HG02610 (cell line): ENCODE results near the gene OSBPL7.
A peak's percentile ranks its signal among the peaks of the same experiment; 100 is the strongest.

Source experiments
- ATAC-seq: cut with Tn5 transposase; IDR thresholded peaks from one replicate; pipeline ENCODE4 v1.9.1; 2021; ENCODE audit warnings: mild to moderate bottlenecking, moderate library complexity; ENCODE audit not compliant: unreplicated experiment

The OSBPL7 gene

DNA sequence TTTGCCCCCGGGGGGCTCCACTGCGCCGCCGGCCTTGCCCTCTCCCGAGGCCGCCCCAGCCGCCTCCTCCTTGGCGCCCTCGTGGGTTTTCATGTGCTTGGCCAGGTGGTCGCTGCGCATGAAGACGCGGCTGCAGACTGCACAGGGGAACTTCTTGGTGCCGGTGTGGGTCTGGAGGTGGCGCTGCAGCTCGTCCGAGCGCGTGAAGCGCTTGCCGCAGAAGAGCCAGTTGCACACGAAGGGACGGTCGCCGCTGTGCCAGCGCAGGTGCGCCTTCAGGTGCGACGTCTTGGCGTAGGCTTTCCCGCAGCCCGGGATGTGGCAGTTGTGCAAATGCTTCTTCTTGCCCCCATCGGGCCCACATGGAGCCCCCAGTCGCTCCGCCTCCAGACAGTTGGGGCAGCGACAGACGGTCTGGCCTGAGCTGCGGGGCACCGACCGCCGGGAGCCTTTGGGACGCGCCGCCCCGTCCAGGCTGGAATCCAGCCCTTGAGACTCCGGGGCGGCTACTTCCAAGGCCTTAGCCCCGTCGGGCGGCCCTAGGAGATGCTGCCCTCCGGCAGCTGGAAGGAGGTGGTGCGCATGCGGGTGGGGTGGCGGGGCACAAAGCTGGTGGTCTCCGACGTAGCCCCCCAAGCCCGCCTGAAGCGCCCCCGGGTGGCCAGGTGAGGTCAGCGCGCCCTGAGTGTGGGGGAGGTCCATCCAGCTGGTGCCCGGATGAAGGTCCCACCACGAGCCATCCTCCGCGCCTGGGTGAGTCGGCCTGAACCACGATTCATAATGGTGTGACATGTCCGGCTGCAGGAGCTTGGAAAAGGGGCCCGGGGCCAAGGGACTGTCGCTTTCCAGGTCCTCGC is 26.0 kb upstream of the OSBPL7 start:
- ATAC-seq: no peak

DNA sequence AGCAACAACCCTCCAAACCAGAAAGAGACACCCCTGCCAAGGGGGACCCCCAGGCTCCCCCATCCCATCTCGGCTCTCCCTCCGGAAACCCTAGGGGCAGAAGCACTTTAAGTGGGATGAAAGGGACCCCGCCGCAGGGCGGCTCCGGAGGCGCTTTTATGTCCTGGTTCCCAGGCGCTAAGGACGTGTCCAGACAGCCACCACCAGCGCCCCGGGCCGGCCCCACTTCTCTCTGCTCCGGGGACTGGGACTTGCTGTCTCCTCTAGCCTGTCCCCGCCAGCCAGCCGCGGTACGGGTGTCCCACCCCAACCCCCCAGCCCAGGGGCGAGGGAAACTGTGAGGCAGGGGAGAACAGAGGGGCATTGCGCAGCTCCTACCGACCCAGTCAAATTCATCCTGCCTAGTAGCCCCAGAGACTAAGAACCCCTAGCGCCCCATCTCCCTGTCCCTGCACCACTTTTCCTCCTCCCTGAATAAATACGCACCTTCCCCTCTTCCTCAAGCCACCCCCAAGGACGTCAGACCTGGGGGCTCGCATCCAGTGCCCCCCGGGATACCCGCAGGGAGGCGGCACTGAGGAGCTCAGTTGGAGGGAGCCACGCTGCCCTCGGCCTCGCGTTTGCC is 25.2 kb upstream of the OSBPL7 start:
- ATAC-seq: no peak

DNA sequence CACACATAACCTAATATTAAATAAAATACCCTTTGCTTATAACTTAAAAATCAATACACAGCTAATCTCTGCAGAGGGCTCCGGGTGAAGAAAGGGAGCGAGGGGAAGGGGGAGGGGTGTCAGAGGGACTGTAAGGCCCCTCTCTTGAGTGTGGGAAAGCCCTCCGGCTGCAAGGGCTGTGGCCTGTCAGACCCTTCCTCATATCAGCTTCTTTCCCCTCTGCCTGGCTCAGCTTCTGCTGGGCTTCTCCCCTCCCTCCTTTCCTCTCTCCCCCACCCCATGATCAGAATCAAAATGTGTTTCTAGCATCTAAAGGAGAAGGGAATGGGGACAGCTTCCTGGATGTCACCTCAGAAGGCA is 24.1 kb upstream of the OSBPL7 start:
- no peak for ATAC-seq

DNA sequence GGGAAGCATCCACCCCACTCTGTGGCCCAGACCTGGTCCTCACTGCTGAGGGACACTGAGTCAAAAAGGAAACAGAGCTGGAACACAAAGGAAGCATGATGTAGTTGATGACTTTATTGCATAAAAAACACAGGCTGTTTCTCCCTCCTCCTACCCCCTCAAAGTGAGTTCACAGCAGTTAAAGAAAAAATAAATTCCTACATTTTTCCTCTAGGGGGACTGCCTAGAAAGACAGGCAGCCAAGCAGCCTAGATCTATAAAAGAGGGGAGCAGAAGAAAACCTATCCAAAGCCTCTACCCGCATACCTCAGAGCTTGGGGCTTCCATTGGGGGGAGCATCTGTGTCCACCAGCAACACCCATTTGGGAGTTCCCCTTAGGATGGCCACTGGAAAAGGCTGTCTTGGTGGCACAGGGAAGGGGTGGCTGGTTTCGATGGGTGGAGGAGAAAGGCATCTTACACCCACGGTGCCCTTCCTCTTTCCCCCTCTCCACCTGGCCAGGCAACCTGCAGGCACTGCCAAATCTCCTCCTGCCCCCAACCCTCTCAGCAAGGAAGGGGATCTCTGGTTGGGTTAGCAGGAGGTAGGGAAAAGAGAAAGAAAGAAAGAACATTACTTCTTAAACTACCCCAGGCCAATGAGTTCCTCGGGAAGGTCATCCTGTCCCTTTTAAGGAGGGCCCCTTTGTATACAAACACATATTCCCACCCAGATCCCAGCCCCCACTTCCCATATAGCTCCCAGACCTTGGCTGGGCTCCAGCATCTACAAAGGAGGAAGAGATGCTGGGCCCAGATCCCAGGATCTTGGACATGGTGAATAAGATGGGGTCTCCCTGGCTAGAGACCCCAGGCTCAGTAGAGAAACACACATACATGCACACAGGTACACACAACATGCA is 23.5 kb upstream of the OSBPL7 start:
- ATAC-seq: no peak

DNA sequence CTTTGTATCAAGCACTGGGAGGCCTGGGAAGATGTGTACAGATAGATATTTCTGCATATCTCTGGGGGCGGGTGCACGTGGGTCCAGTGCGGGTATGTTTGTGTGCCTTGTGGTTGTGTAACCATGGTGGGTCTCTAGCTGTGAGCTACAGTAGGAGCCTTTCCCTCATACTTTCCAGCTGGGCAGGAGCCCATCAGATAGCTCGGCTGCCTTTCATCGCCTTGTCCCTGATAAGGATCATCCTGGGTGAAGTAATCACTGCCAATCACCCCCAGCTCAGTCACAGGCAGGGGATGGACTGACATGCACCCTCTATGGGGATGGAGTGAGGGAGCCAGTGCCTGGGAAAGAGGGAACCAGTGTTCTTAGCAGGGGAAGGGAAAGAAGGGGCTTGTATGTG is 22.6 kb upstream of the OSBPL7 start:
- ATAC-seq: no peak

DNA sequence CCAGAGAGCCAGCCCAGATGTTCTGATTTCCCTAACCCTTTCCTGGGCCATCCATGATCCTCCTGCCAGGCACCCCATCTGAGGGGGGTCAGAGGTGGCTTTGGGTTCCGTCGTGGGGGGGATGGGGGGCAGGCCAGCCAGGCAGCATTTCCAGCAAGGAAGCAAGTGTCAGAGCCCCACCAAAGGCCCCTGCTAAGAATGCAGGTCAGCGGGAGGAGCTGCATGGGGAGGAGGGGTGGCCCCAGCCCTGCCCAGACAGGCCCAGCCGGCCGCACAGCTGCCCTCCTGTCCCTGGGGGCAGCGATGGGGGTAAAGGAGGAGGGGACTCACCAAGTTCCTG is 21.8 kb upstream of the OSBPL7 start:
- ATAC-seq: no peak

DNA sequence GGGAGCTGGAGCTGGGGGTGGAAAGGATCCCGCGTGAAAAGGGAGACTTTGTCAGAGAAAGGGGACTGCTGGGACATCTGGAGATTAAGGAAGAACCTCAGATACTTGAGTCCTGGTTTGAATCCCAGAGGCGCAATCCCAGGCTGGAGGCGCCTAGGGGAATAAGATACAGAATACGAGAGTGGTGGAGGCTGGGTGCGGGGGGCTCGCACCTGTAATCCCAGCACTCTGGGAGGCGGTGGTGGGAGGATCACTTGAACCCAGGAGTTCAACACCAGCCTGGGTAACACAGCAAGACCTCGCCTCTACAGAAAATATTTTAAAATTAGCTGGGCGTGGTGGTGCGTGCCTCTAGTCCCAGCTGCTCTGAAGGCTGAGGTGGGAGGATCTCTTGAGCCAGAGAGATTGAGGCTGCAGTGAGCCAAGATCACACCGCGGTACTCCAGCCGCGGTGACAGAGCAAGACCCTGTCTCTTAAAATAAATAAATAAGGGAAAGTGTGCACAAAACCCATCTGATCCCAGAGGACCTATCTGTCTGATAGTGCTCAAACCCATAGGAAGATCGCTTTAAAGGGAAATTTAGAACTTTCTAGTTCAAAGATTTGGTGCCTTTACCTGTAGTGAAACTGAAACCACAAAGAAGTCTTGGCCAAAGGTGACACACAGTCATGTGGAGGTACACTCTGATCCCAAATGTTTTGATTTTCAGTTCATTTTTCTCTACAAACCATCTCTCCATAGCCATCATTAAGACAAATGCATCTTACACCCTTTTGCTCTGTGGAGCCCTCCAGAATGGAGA is 20.1 kb upstream of the OSBPL7 start:
- no peak for ATAC-seq

DNA sequence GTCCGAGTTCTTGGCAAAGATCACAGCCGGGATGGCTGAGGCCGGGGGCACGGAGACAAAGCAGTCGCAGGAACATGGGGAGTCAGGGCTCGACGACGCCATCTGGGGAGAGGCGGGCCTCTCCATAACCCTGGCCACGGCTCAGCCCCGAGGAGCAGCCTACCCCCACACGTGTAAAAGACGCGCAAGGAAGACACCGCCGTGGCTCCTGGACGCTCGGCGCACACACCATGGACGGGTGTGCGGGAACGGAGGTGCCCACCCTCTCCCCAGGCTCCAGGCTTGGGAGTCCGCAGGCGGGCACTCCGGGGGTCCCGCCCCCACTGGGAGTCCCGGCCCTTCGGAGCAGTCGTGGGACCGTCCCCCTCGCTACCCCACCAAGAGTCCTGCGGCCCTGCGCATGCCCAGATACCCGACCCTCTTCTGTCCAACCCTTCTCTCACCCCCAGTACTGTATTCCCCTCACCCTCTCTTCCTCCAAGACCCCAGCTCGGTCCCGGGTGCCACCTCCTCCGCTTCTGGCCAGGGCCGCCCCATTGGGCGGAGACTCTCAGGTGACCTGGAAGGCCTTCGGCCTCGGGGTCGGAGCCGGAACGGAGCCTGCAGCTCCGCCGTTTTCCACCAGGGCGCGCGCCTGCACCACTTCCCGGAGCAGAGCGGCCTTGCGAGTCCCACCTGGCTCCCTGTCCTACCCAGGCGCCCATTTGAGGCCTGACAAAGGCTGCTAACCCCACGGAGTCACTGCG is 19.3 kb upstream of the OSBPL7 start, which contains the start of gene SCRN2:
Gene SCRN2, minus strand, starts transcription at position 532 of the 746 bp plus-strand sequence. Its CDS starts 430 bp downstream, at position 102.
- peak; percentile 83 for ATAC-seq

DNA sequence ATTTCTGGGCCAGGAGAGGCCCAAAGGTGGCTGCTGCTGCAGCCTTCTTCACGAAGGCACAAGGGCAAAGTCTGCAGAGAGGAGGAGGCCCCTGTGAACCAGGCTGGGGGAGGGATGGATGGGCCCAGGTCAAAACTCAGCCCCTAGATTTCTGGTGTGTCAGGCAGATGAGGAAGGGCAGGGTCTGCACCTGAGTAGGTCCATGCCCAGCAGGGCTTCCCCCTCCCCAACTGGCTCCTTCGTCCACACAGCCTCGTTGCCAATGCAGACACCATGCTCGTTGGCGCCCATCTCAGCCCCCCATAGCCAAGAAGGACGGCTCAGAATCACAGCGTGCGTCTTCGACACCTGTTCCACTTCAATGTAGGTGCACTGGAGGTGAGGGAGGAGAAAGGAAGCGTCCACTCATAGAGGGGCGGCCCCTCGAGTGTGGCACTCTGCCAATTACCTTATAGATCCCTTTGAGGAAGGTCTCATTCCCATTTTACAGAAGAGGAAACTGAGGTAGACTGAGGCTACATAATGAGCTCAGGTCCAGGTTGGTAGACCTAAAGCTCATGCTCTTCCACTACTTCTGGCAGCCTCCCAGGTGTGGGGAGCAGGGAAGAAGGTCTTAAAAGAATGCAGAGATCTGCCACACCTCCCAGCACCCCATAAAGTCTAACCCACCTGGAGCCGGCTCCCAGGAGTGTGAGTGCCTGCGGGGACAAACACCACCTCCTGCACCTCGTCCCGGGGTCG is 18.6 kb upstream of the OSBPL7 start:
- ATAC-seq: no peak

DNA sequence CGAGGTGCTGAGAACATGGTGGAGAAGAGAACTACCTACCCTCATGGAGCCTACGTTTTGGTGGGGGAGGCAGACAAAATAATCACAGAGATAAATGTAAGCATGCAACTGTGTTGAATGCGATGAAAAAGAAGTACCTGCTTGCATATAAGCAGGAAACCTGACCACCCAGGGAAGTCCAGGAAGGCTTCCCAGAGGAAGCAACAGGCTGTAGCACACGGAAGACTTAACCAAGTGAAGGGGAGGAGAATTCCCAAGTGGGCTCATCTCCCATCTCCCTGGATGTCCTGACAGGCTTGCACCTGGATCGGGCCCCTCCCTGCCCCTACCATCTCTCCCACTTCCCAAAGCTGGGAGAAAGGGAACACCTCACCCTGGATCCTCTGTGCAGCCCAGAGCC is 17.5 kb upstream of the OSBPL7 start:
- no peak for ATAC-seq

DNA sequence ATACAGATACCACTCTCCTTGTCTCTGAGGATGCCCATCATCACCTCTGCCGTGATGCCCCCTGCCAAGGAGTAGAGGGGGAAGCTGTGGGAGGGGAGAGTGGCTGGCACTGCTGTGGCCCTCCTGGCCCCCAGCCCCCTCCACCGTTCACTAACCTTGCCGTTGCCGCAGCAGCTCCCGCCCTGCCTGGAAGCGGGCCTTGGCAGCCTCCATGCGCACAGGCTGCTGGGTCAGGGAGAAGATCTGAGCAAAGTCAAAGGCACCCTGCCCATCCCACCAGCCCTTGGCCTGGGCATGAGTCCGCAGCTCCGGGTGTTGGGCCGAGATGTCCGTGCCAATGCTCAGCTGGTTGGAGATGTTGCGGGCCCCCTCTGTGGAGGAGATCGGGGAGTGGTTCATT is 17.0 kb upstream of the OSBPL7 start:
- ATAC-seq: no peak

DNA sequence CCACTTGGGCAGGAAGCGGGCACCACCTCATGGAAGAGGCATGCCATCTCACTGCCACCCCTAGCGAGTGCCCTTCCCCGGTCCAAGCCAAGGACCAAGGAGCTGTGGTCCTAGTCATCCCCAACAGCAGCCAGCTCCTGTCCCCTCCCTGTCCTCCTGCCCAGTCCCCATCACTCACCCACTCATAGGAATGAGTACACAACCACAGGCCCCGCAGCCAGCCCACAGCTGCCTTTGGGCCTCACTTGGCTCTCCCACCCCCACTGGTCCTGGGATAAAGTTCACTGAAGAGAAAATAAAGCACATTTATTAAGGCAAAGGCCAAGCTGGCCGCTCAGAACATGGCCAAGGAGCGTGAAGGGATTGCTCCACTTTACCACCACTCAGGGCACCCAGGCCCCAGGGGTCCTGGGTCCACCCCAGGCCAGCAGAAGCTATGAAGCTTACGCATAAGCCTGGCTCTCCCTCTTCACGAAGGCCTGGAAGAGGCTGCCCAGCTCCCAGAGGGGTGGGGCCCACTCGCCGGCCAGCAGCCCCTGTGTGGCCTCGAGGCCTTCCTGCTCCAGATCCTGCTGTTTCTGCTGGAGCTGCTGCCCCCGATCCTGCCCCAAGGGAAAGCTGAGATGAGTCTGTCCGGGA is 15.9 kb upstream of the OSBPL7 start:
- ATAC-seq: no peak

DNA sequence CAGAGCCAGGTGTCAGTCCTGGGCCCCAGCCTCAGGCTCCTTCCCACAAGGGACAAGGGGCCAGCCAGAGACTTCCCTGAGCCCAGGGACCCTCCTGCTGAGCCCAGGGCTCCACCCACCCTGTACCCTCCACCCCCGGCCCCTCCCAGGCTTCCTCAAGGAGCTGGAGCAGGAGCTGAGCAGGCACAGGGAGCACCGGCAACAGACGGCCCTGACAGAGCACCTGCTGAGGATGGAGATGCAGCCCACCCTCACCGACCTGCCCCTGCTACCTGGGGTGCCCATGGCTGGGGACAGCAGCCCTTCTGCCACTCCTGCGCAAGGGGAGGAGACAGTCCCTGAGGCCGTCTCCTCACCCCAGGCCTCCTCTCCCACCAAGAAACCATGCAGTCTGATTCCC is 15.0 kb upstream of the OSBPL7 start:
- ATAC-seq: no peak

DNA sequence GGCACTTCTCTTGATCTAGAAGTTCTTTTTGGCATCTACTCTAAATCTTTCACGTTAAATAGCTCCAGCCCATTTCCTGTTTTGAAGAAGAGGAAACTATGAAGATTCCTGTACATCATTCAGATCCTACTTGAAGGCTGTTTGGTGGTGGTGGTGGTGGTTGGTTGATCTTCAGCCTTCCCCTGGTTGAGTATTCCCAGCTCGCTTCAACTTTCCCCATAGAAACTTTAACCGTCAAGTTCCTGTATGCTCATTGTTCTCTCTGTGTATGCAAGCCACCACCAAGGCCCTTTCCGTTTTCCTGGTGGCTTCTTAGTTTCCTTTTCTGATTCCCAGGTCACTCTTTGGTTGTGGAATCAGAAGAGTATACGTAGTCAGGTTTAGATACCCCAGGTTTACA is 13.2 kb upstream of the OSBPL7 start:
- ATAC-seq: no peak

DNA sequence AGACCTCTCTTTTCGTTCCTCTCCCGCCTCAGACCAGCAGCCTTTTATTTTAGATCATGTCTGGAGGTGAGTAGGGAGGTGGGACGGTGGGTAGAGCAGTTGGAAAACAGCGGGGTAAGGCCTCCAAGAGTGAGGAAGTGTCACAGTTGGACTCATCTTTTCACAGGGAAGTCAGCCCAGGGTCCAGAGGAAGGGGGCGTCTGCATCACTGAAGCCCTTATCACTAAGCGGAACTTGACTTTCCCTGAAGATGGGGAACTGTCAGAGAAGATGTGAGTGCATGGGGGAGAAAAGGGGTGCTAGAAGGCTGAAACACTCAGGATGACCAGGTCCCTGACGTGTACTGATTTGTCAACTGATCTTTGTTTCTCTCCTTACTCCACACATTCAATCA is 10.3 kb upstream of the OSBPL7 start:
- no peak for ATAC-seq

DNA sequence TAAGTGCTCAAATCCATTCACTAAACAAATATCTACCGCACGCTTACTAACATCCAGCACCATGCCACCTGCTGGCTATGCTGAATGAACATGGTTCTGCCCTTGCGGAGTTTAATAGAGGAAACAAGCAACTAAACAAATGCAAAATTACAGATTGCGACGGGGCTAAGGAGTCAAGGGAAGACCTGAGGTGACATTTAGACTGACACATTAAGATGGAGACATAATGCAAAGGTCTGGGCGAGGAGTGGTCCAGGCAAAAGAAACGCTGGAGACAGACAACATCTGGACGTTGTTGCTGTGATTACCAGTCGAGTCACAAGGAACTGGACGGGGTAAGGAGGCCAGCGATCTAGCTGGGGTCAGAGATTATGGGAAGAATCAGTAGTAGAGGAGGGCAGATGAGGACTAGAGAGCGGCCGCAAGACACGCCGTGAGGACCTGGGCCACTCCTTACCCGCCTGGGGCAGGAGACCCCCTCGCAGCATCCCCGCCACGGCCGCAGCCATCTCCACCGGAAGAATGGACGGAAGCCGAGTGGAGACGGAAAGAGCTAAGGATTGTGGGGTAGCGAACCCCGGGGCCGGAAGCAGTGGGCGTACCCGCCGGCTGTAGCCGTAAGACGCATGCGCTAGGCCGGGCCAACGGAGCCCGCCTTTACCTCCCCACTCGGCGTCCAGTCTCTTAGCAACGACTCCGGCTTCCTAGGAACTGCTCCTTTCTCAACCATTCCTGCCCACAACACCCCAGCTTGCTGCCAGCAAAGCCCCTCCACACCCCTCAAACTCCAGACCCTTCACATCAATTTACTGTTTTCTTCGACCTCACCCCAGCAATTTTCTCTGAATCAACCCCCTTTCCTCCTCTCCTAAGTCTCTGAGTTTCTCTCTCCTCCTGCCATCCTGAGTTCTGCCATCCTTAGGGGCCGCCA is 9.7 kb upstream of the OSBPL7 start, which contains the start of the genes LRRC46 and MRPL10:
Gene LRRC46, plus strand, starts transcription at position 668 of the 931 bp plus-strand sequence. CDS start 320 bp downstream, outside the sequence.
Gene MRPL10, minus strand, starts transcription at position 539 of the 931 bp plus-strand sequence. Its CDS starts 30 bp downstream, at position 509.
- peak; percentile 89 for ATAC-seq

DNA sequence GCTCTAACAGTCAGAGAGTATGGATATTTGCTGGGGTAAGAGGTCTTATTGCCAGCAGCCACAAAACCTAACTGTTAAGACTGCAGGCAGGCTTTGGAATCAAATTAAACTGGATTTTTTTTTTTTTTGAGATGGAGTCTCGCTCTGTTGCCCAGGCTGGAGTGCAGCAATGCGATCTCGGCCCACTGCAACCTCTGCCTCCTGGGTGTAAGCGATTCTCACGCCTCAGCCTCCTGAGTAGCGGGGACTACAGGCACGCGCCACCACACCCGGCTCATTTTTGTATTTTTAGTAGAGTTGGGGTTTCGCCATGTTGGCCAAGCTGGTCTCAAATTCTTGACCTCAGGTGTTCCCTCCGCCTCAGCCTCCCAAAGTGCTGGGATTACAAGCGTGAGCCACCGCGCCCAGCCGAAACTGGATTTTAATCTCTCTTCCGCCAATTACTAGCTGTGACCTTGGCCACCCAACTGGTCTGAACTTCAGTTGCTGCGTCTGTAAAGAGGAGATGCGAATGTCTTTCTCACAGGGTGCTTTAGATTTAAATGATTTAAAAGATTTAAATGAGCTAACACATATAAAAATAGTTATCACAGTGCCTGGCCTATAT is 8.9 kb upstream of the OSBPL7 start:
- no peak for ATAC-seq
